NB4 (cell line): ENCODE measurements around the gene ATG12.

Experiments used
- MAX ChIP-seq: IDR thresholded peaks from 2 replicates; pipeline ENCODE4 v1.6.1; 2011; ENCODE audit warnings: low read depth, low read length
- MYC ChIP-seq: IDR thresholded peaks from 2 replicates; pipeline ENCODE4 v1.6.1; 2011; ENCODE audit warnings: low read depth, low read length
- TF ChIP-seq, protein P1 (sequence below): IDR thresholded peaks from one replicate; pipeline ENCODE4 v1.5.1; 2012; ENCODE audit warnings: low read depth, low read length

DNA sequence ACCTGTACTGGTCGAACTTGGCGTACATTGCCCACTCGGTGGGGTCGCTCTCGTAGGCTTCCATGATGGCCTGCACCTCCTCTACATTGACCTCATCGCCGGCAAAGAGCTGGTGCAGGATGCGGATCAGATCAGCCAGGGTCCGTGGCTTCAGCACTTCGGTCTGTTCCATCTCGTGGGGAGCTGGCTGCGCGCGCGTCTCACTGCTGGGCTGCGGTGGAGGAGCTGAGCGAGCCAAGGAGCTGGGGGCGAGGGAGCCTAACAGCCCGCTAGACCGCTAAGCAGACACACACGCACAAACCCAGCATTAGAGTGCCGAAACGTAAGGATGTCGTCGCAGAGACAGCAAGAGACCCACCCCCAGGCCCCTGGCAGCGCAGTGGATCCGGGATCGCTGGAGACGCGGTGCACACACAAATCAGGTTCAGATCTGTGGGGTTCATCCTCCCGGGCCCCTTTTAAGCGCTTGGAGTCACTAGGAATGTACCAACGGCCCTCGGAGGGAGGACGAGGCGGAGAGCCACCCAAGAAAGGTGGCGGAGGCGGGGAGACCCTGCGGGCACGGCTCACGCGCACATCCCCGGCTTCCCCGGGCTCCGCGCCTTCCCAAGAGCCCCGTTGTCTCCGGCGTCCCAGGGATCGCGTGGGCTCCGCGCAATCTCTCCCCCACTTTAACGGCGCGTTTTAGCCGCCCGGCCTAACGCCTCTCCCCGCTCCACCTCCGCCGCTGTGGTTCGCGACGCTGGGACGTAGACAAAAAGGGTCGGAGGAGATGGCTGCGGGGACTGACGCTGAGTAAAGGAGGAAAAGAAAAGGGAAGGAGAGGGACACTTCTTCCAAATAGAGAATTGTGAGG is 24.9 kb downstream of the ATG12 start, which contains the start of gene CDO1:
- TF ChIP-seq, protein P1, sequence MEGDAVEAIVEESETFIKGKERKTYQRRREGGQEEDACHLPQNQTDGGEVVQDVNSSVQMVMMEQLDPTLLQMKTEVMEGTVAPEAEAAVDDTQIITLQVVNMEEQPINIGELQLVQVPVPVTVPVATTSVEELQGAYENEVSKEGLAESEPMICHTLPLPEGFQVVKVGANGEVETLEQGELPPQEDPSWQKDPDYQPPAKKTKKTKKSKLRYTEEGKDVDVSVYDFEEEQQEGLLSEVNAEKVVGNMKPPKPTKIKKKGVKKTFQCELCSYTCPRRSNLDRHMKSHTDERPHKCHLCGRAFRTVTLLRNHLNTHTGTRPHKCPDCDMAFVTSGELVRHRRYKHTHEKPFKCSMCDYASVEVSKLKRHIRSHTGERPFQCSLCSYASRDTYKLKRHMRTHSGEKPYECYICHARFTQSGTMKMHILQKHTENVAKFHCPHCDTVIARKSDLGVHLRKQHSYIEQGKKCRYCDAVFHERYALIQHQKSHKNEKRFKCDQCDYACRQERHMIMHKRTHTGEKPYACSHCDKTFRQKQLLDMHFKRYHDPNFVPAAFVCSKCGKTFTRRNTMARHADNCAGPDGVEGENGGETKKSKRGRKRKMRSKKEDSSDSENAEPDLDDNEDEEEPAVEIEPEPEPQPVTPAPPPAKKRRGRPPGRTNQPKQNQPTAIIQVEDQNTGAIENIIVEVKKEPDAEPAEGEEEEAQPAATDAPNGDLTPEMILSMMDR, result no peak
- TF ChIP-seq MAX (no peak), MYC (no peak)
